NCI-H82 treated with DMSO at 0.1 percent for 48 hours (cell line): ENCODE results near the gene NDOR1.
A peak's percentile ranks its signal among the peaks of the same experiment; 100 is the strongest.
"Not testable (repeated sequence)": the region's sequence is repeated elsewhere in the genome, so short reads cannot be mapped to it uniquely, and the experiment has no call there.

ENCODE experiments used
- DNase-seq: peaks from one replicate; lab custom pipeline; 2025; ENCODE audit not compliant: unreplicated experiment; lab: John Stamatoyannopoulos, UW

The NDOR1 gene

GRCh38 chr9:137230705-137231371, 25.3 kb downstream of the NDOR1 start, which contains the start of gene SLC34A3:
TSS of gene SLC34A3 (plus strand) at chr9:137230901. CDS start at chr9:137231703, 802 bp downstream.
- DNase-seq = no peak

GRCh38 chr9:137231372-137232039, 26.0 kb downstream of the NDOR1 start:
- no peak for DNase-seq

- DNase-seq = no peak
These were observed 26.6 kb downstream of the NDOR1 start for GRCh38 chr9:137232101-137232500.

GRCh38 chr9:137232510-137232909, 27.0 kb downstream of the NDOR1 start:
- DNase-seq = no peak

- no peak for DNase-seq
These were observed 27.9 kb downstream of the NDOR1 start for GRCh38 chr9:137233143-137233980.

GRCh38 chr9:137234055-137234697, 28.7 kb downstream of the NDOR1 start:
- no peak for DNase-seq

GRCh38 chr9:137234758-137235423, 29.4 kb downstream of the NDOR1 start:
- DNase-seq = no peak

- DNase-seq = no peak
These were observed 30.1 kb downstream of the NDOR1 start for GRCh38 chr9:137235424-137236237.

GRCh38 chr9:137236238-137236935, 30.9 kb downstream of the NDOR1 start:
- peak; percentile 69 for DNase-seq

- DNase-seq = no peak
These were observed 31.5 kb downstream of the NDOR1 start for GRCh38 chr9:137236936-137237421.

GRCh38 chr9:137237759-137238726, 32.5 kb downstream of the NDOR1 start:
- DNase-seq = no peak

- DNase-seq = not testable (repeated sequence)
These were observed 34.2 kb downstream of the NDOR1 start for GRCh38 chr9:137239541-137240200.

- DNase-seq = no peak
These were observed 34.9 kb downstream of the NDOR1 start for GRCh38 chr9:137240318-137240840.

GRCh38 chr9:137240841-137241489, 35.5 kb downstream of the NDOR1 start, which contains the start of gene TUBB4B:
TSS of gene TUBB4B (plus strand) at chr9:137241287. CDS start at chr9:137241361, 74 bp downstream.
- DNase-seq = peak; percentile 99

GRCh38 chr9:137241490-137242268, 36.2 kb downstream of the NDOR1 start:
- DNase-seq = peak; percentile 64
